Gastroesophageal sphincter (tissue), 4 donors: ENCODE measurements around the gene MTR. TPM values are rescaled to one million over a fixed set of nuclear protein-coding genes. Genes with fewer than 3 reads are reported as not detected.

ENCODE experiments used
- ATAC-seq: fragments of 150-250 bp; one replicate; pipeline ENCODE4 v1.9.1; 2016; ENCODE audit warnings: mild to moderate bottlenecking, moderate library complexity
- H3K27ac ChIP-seq, 4 donors: fragments of 200-600 bp; sonication (generic) in 3 of 4; 1 replicate in 3 of 4; 2 replicates in 1 of 4; pipeline ENCODE4 v1.5.1; 2016 to 2019
- H3K27me3 ChIP-seq: fragments of 200-600 bp; sonication (generic); one replicate; pipeline ENCODE4 v1.5.1; 2019
- H3K36me3 ChIP-seq, 2 donors: fragments of 200-600 bp; sonication (generic); one replicate each; pipeline ENCODE4 v1.5.1; 2019; ENCODE audit warnings: control low read depth in 1 of 2
- H3K4me1 ChIP-seq, 3 donors: fragments of 200-600 bp; sonication (generic); 1 replicate in 2 of 3; 2 replicates in 1 of 3; pipeline ENCODE4 v1.5.1; 2016 to 2019; ENCODE audit warnings: control low read depth in 2 of 3
- H3K4me3 ChIP-seq, 2 donors: fragments of 200-600 bp; sonication (generic); one replicate each; pipeline ENCODE4 v1.5.1; 2019; ENCODE audit warnings: mild to moderate bottlenecking in 1 of 2, moderate library complexity in 1 of 2
- H3K9me3 ChIP-seq, 3 donors: fragments of 200-600 bp; sonication (generic); one replicate each; pipeline ENCODE4 v1.5.1; 2017 to 2019; ENCODE audit warnings: control low read depth in 2 of 3
- EP300 ChIP-seq: sonication (generic); formaldehyde crosslinking; IDR thresholded peaks from one replicate; pipeline ENCODE4 v1.6.1; 2017; ENCODE audit warnings: antibody characterized with exemption, mild to moderate bottlenecking
- POLR2A ChIP-seq, 2 donors: fragments of 450-650 bp; IDR thresholded peaks; one replicate each; pipeline ENCODE4 v1.6.1; 2017; ENCODE audit warnings: antibody characterized with exemption in 2 of 2, mild to moderate bottlenecking in 2 of 2, moderate library complexity in 1 of 2
- POLR2AphosphoS5 ChIP-seq: sonication (generic); formaldehyde crosslinking; IDR thresholded peaks from one replicate; pipeline ENCODE4 v1.6.1; 2017; ENCODE audit warnings: antibody characterized with exemption
- WGBS, 2 donors: methylation state at CpG; one replicate each; pipeline ENCODE4 v1.1.5; 2018; ENCODE audit warnings: low coverage in 1 of 2; 5-methylcytosine and 5-hydroxymethylcytosine counted together
- total RNA-seq, 4 donors: library from RNA; depleted of rRNA; stranded (reverse); fragments of >200 nt; gene quantifications; one replicate each; pipeline ENCODE4 v1.1.0, GENCODE V29; 2016
- TF ChIP-seq, protein P1 (sequence below), 4 experiments: fragments of 200-600 bp in 2 of 4; fragments of 450-650 bp in 2 of 4; sonication (generic) in 1 of 4; IDR thresholded peaks; one replicate each; pipeline ENCODE4 v1.5.1; 2017 to 2019; ENCODE audit warnings: antibody characterized with exemption in 4 of 4, mild to moderate bottlenecking in 2 of 4, moderate library complexity in 2 of 4

Gene MTR
- total RNA-seq, 4 donors from 2014 or later: 34.6 to 50.3 (median 38.9) TPM

DNA sequence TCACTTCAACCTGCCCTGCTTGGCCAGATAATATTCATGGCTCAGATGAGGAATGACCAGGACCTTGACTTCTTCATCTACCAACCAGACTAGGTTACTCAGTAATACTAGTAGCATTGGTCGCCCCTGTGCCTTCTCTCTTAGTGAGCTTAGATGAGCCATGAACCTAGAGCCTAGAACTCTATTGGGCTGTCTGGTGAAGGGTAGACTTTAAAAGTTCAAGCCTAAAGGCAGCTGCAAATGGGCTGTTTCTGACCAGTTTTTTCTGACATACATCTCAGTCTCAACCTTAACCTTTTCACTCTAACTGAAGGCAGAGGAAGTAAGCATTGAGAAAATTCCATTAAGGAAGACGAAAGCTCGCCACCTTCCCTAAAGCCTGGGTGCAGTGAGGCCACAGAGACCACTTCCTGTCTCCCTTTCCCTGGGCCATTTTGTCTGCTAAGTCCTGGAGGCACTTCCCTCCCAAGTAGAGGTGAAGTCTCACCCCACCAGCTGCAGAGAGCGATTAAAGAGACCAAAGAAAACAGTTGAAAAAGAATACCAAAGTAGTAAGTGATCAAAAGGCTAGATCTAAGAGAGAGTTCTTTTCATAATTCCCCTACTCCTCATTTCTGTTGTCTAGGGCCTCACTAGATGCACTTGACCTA, 53.3 kb downstream of the MTR start:
- TF ChIP-seq, protein P1, sequence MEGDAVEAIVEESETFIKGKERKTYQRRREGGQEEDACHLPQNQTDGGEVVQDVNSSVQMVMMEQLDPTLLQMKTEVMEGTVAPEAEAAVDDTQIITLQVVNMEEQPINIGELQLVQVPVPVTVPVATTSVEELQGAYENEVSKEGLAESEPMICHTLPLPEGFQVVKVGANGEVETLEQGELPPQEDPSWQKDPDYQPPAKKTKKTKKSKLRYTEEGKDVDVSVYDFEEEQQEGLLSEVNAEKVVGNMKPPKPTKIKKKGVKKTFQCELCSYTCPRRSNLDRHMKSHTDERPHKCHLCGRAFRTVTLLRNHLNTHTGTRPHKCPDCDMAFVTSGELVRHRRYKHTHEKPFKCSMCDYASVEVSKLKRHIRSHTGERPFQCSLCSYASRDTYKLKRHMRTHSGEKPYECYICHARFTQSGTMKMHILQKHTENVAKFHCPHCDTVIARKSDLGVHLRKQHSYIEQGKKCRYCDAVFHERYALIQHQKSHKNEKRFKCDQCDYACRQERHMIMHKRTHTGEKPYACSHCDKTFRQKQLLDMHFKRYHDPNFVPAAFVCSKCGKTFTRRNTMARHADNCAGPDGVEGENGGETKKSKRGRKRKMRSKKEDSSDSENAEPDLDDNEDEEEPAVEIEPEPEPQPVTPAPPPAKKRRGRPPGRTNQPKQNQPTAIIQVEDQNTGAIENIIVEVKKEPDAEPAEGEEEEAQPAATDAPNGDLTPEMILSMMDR (IDR thresholded peaks at IDR 0.05): no peak
- TF ChIP-seq POLR2AphosphoS5 (no peak), EP300 (no peak), POLR2A (IDR thresholded peaks at IDR 0.05) (no peak)
- Histone ChIP-seq H3K4me1 (peaks cover 0 to 17% (median 6%) of the 10 kb centered on the region in 3 donors), H3K36me3 (peaks cover 0 to 58% of the 10 kb centered on the region in 2 donors)

GRCh38 chr1:236850077-236850979, 55.2 kb downstream of the MTR start:
- no peaks in the 10 kb centered on the region for H3K27me3 ChIP-seq
- no peaks in the 10 kb centered on the region for H3K9me3 ChIP-seq
- peaks cover 5 to 72% of the 10 kb centered on the region in 2 donors for H3K36me3 ChIP-seq
- WGBS, 2 donors: 87 to 89% methylated on average over 8 of the region's 8 CpGs
- TF ChIP-seq, protein P1 (IDR thresholded peaks at IDR 0.05): no peak
- TF ChIP-seq POLR2A (IDR thresholded peaks at IDR 0.05) (no peak), POLR2AphosphoS5 (no peak), EP300 (no peak)
- no peak overlapping the region for H3K27ac ChIP-seq
- no peak for ATAC-seq
- peaks cover 0 to 7% (median 0%) of the 10 kb centered on the region in 3 donors for H3K4me1 ChIP-seq
- no peak overlapping the region for H3K4me3 ChIP-seq

More for the DNA sequence above, 53.3 kb downstream of the MTR start:
- H3K4me3 ChIP-seq: no peak overlapping the region
- no peaks in the 10 kb centered on the region for H3K9me3 ChIP-seq
- ATAC-seq: no peak
- no peaks in the 10 kb centered on the region for H3K27me3 ChIP-seq
- WGBS, 2 donors: 94 to 100% methylated on average over 2 to 3 of the region's 4 CpGs
- no peak overlapping the region for H3K27ac ChIP-seq

DNA sequence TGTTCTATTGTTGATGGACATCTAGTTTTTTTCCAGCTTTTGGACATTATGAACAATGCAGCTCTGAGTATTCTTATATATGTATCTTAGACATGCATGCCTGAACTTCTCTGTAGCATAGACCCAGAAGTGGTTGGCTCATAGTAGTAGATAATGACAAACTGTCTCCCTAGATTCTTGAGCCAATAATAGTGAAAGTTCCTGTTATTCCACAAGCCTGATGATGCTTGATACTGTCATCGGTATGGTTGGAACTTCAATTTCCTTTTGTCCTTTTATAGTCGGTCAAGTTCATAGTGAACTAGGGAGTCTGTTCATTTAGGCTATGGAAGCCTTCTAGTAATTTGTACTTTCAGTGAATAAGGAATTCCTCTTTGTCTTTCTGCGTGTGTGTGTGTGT, 56.8 kb downstream of the MTR start:
- Histone ChIP-seq H3K9me3 (no peaks in the 10 kb centered on the region), H3K27ac (no peak overlapping the region), H3K4me3 (no peak overlapping the region), H3K36me3 (peaks cover 5 to 84% of the 10 kb centered on the region in 2 donors), H3K27me3 (no peaks in the 10 kb centered on the region), H3K4me1 (no peaks in the 10 kb centered on the region)
- TF ChIP-seq EP300 (no peak), POLR2AphosphoS5 (no peak), POLR2A (IDR thresholded peaks at IDR 0.05) (no peak)
- TF ChIP-seq, protein P1 (IDR thresholded peaks at IDR 0.05): no peak
- no peak for ATAC-seq
- 81 to 83% methylated on average over 3 of the region's 3 CpGs for WGBS, 2 donors

DNA sequence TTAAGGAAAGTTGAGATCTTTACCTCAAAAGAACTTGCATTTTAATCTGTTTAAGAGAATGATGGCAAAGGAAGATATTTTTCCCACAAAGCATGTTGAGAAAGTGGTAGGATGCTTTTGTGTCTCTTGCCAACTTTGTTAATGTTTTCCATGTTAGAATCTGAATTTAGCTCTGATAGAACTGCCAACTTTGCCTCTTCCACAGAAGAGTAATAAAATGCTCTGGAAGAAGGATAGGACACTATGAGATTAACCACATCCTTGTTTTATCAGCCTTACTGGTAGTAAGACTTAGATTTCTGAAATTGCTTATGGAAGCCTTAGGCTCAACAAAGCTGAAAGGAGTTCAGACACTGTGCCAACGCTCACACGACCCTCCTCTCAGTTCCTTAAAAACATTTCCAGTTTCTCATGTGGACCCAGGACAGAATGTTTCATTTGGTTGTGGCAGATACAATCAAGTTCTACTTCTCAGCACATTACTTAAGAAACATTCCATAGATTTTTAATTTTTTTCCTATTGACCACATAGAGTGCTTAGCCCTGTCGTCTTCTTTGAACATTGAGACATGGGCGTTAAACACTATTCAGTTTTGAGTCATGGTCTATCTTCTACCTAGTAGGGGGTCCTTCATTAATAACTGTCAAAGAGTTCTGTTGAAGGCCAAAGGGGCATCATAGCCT, 59.0 kb downstream of the MTR start:
- no peaks in the 10 kb centered on the region for H3K9me3 ChIP-seq
- 75 to 88% methylated on average over 4 of the region's 4 CpGs for WGBS, 2 donors
- H3K36me3 ChIP-seq: peaks cover 5 to 89% of the 10 kb centered on the region in 2 donors
- H3K4me1 ChIP-seq: no peaks in the 10 kb centered on the region
- no peaks in the 10 kb centered on the region for H3K27me3 ChIP-seq
- no peak for ATAC-seq
- no peak overlapping the region for H3K4me3 ChIP-seq
- peak overlapping the region in 1 of 4 donors; percentile 48 for H3K27ac ChIP-seq
- TF ChIP-seq POLR2A (IDR thresholded peaks at IDR 0.05) (no peak), POLR2AphosphoS5 (no peak), EP300 (no peak)
- TF ChIP-seq, protein P1 (IDR thresholded peaks at IDR 0.05): no peak
